Dedifferentiated amniotic fluid mesenchymal stem cell (primary cell): ENCODE results near the gene STARD4.

Experiments
- DNase-seq: peaks from one replicate; pipeline ENCODE4 v3.0.0-alpha.2; 2016; ENCODE audit errors: extremely low spot score

STARD4 gene

GRCh38 chr5:111528056-111528455 is 15.7 kb upstream of the STARD4 start:
- DNase-seq = no peak

GRCh38 chr5:111520908-111521307 is 8.6 kb upstream of the STARD4 start:
- no peak for DNase-seq

GRCh38 chr5:111518777-111519176 is 6.4 kb upstream of the STARD4 start:
- DNase-seq = no peak

GRCh38 chr5:111517853-111518501 is 5.6 kb upstream of the STARD4 start:
- no peak for DNase-seq

GRCh38 chr5:111514087-111514486 is 1.8 kb upstream of the STARD4 start:
- no peak for DNase-seq

GRCh38 chr5:111513131-111513520 is 791 bp upstream of the STARD4 start:
- no peak for DNase-seq

GRCh38 chr5:111511831-111512374 is 432 bp downstream of the STARD4 start:
- DNase-seq = no peak

GRCh38 chr5:111511174-111511830 is 1.0 kb downstream of the STARD4 start:
- DNase-seq = peak; percentile 20

GRCh38 chr5:111509119-111509518 is 3.2 kb downstream of the STARD4 start:
- no peak for DNase-seq

GRCh38 chr5:111507276-111507675 is 5.1 kb downstream of the STARD4 start:
- no peak for DNase-seq

- DNase-seq = no peak
Observed at GRCh38 chr5:111505096-111505495, 7.2 kb downstream of the STARD4 start.

GRCh38 chr5:111502956-111503355 is 9.4 kb downstream of the STARD4 start:
- DNase-seq = no peak

- no peak for DNase-seq
Observed at GRCh38 chr5:111498346-111498745, 14.0 kb downstream of the STARD4 start.

GRCh38 chr5:111495159-111495558 is 17.2 kb downstream of the STARD4 start:
- no peak for DNase-seq

GRCh38 chr5:111494355-111494999 is 17.9 kb downstream of the STARD4 start:
- no peak for DNase-seq

GRCh38 chr5:111493031-111493430 is 19.3 kb downstream of the STARD4 start:
- no peak for DNase-seq

- no peak for DNase-seq
Observed at GRCh38 chr5:111488353-111488752, 24.0 kb downstream of the STARD4 start.

GRCh38 chr5:111486926-111487325 is 25.4 kb downstream of the STARD4 start:
- no peak for DNase-seq

GRCh38 chr5:111486055-111486454 is 26.3 kb downstream of the STARD4 start:
- no peak for DNase-seq

GRCh38 chr5:111480346-111480745 is 32.0 kb downstream of the STARD4 start:
- no peak for DNase-seq

GRCh38 chr5:111478898-111479297 is 33.4 kb downstream of the STARD4 start:
- no peak for DNase-seq

GRCh38 chr5:111478266-111478665 is 34.1 kb downstream of the STARD4 start:
- no peak for DNase-seq

GRCh38 chr5:111472579-111472978 is 39.8 kb downstream of the STARD4 start:
- DNase-seq = no peak
